ENCODE results near the gene PSG11. TPM values are rescaled to one million over a fixed set of nuclear protein-coding genes. Genes with fewer than 3 reads are reported as not detected.
"Not testable (repeated sequence)": the region's sequence is repeated elsewhere in the genome, so short reads cannot be mapped to it uniquely, and the experiment has no call there.

PSG11 gene
- total and polyA plus RNA-seq, 8 donors: not detected

- Histone ChIP-seq H3K9me3 (no peaks in the 10 kb centered on the region), H3K4me1 (no peaks in the 10 kb centered on the region), H3K4me3 (no peak overlapping the region), H3K27me3 (no peaks in the 10 kb centered on the region), H3K36me3 (no peaks in the 10 kb centered on the region), H3K27ac (no peak overlapping the region)
- no peak for ATAC-seq
- FAIRE-seq: no peak
- no peak for DNase-seq
- TF ChIP-seq CTCF (IDR thresholded peaks at IDR 0.05): no peak
- 58 to 70% methylated on average over 4 of the region's 4 CpGs for WGBS, 2 donors
- intact Hi-C loops (cut with DNase I): no loop called here
These were observed 2.6 kb upstream of the PSG11 start for GRCh38 chr19:43028866-43029265.

GRCh38 chr19:43027985-43028384, 1.7 kb upstream of the PSG11 start:
- H3K27me3 ChIP-seq; H3K4me1 ChIP-seq; intact Hi-C loops (cut with DNase I); H3K9me3 ChIP-seq; ATAC-seq; H3K36me3 ChIP-seq; DNase-seq; H3K27ac ChIP-seq; FAIRE-seq; H3K4me3 ChIP-seq: not testable (repeated sequence)
- 33 to 42% methylated on average over 8 to 10 of the region's 10 CpGs for WGBS, 2 donors

GRCh38 chr19:43027061-43027460, 792 bp upstream of the PSG11 start:
- ATAC-seq; H3K4me1 ChIP-seq; H3K27me3 ChIP-seq; H3K27ac ChIP-seq; FAIRE-seq; H3K9me3 ChIP-seq; DNase-seq; intact Hi-C loops (cut with DNase I); H3K4me3 ChIP-seq; H3K36me3 ChIP-seq: not testable (repeated sequence)
- WGBS, 2 donors: 73 to 83% methylated on average over 7 to 8 of the region's 8 CpGs

- H3K27me3 ChIP-seq; H3K9me3 ChIP-seq; H3K4me3 ChIP-seq; H3K4me1 ChIP-seq; ATAC-seq; intact Hi-C loops (cut with DNase I); DNase-seq; H3K36me3 ChIP-seq; H3K27ac ChIP-seq; FAIRE-seq: not testable (repeated sequence)
- 46 to 57% methylated on average over 4 of the region's 4 CpGs for WGBS, 2 donors
These were observed 4.2 kb downstream of the PSG11 start for GRCh38 chr19:43022098-43022497.

- H3K4me1 ChIP-seq; H3K27me3 ChIP-seq; intact Hi-C loops (cut with DNase I); H3K36me3 ChIP-seq; ATAC-seq; H3K9me3 ChIP-seq; DNase-seq; FAIRE-seq; H3K4me3 ChIP-seq; H3K27ac ChIP-seq: not testable (repeated sequence)
- 38 to 39% methylated on average over 4 of the region's 4 CpGs for WGBS, 2 donors
These were observed 4.6 kb downstream of the PSG11 start for GRCh38 chr19:43021629-43022028.

- FAIRE-seq; H3K9me3 ChIP-seq; H3K4me3 ChIP-seq; H3K4me1 ChIP-seq; ATAC-seq; H3K27ac ChIP-seq; intact Hi-C loops (cut with DNase I); H3K27me3 ChIP-seq; H3K36me3 ChIP-seq: not testable (repeated sequence)
- peak in 1 of 6 donors; percentile 16 for DNase-seq
These were observed 6.7 kb downstream of the PSG11 start for GRCh38 chr19:43019588-43019987.

GRCh38 chr19:43005841-43006240, 20.4 kb downstream of the PSG11 start:
- H3K4me3 ChIP-seq; H3K36me3 ChIP-seq; FAIRE-seq; H3K27me3 ChIP-seq; DNase-seq; H3K27ac ChIP-seq; intact Hi-C loops (cut with DNase I); ATAC-seq; H3K4me1 ChIP-seq; H3K9me3 ChIP-seq: not testable (repeated sequence)
- 41 to 52% methylated on average over 4 of the region's 4 CpGs for WGBS, 2 donors

- H3K4me3 ChIP-seq; FAIRE-seq; H3K36me3 ChIP-seq; H3K27ac ChIP-seq; DNase-seq; intact Hi-C loops (cut with DNase I); H3K9me3 ChIP-seq; H3K27me3 ChIP-seq; ATAC-seq; H3K4me1 ChIP-seq: not testable (repeated sequence)
- WGBS, 2 donors: 42 to 53% methylated on average over 4 of the region's 4 CpGs
These were observed 21.4 kb downstream of the PSG11 start for GRCh38 chr19:43004846-43005245.

- H3K9me3 ChIP-seq; DNase-seq; H3K36me3 ChIP-seq; H3K4me3 ChIP-seq; ATAC-seq; H3K27me3 ChIP-seq; H3K27ac ChIP-seq; H3K4me1 ChIP-seq; FAIRE-seq; intact Hi-C loops (cut with DNase I): not testable (repeated sequence)
- 33 to 48% methylated on average over 1 of the region's 1 CpG for WGBS, 2 donors
These were observed 22.6 kb downstream of the PSG11 start for GRCh38 chr19:43003634-43004033.

GRCh38 chr19:43002948-43003347, 23.3 kb downstream of the PSG11 start:
- H3K4me3 ChIP-seq; H3K27ac ChIP-seq; H3K36me3 ChIP-seq; intact Hi-C loops (cut with DNase I); H3K4me1 ChIP-seq; H3K27me3 ChIP-seq; H3K9me3 ChIP-seq; ATAC-seq; FAIRE-seq; DNase-seq: not testable (repeated sequence)
- WGBS, 2 donors: 10 to 12% methylated on average over 2 of the region's 2 CpGs

GRCh38 chr19:42996161-42996560, 30.1 kb downstream of the PSG11 start:
- H3K27ac ChIP-seq; H3K4me1 ChIP-seq; FAIRE-seq; H3K9me3 ChIP-seq; H3K27me3 ChIP-seq; H3K4me3 ChIP-seq; DNase-seq; intact Hi-C loops (cut with DNase I); H3K36me3 ChIP-seq; ATAC-seq: not testable (repeated sequence)
- 66 to 77% methylated on average over 3 of the region's 3 CpGs for WGBS, 2 donors

- FAIRE-seq; H3K27me3 ChIP-seq; intact Hi-C loops (cut with DNase I); H3K4me1 ChIP-seq; H3K27ac ChIP-seq; H3K9me3 ChIP-seq; H3K4me3 ChIP-seq; ATAC-seq; DNase-seq; H3K36me3 ChIP-seq: not testable (repeated sequence)
- 44 to 54% methylated on average over 10 of the region's 10 CpGs for WGBS, 2 donors
These were observed 34.2 kb downstream of the PSG11 start for GRCh38 chr19:42992029-42992604.
